HG03060 (cell line): ENCODE measurements around the gene SMPD3.
"Not testable (repeated sequence)": the region's sequence is repeated elsewhere in the genome, so short reads cannot be mapped to it uniquely, and the experiment has no call there.

Experiments
- ATAC-seq: cut with Tn5 transposase; IDR thresholded peaks from one replicate; pipeline ENCODE4 v1.9.1; 2021; ENCODE audit warnings: low read depth, moderate number of reproducible peaks; ENCODE audit not compliant: unreplicated experiment

The SMPD3 gene

GRCh38 chr16:68448360-68448970 lies at the start of gene SMPD3:
Gene SMPD3, minus strand, starts transcription at chr16:68448508. Its CDS starts 76,327 bp downstream, at chr16:68372181.
- ATAC-seq, result peak; percentile 75

GRCh38 chr16:68496689-68497088 lies 48.4 kb upstream of the SMPD3 start:
- ATAC-seq, result no peak

GRCh38 chr16:68494261-68494660 lies 46.0 kb upstream of the SMPD3 start:
- not testable (repeated sequence) for ATAC-seq

GRCh38 chr16:68493412-68494070 lies 45.2 kb upstream of the SMPD3 start:
- no peak for ATAC-seq

- ATAC-seq, result no peak
Observed at GRCh38 chr16:68492543-68493411, 44.5 kb upstream of the SMPD3 start.

- no peak for ATAC-seq
Observed at GRCh38 chr16:68492151-68492542, 43.8 kb upstream of the SMPD3 start.

GRCh38 chr16:68491576-68491950 lies 43.3 kb upstream of the SMPD3 start:
- ATAC-seq, result no peak

GRCh38 chr16:68490829-68491575 lies 42.7 kb upstream of the SMPD3 start:
- ATAC-seq, result no peak

GRCh38 chr16:68490358-68490757 lies 42.0 kb upstream of the SMPD3 start:
- no peak for ATAC-seq

GRCh38 chr16:68488554-68488953 lies 40.2 kb upstream of the SMPD3 start:
- ATAC-seq, result no peak

- ATAC-seq, result no peak
Observed at GRCh38 chr16:68487669-68488068, 39.4 kb upstream of the SMPD3 start.

GRCh38 chr16:68487203-68487514 lies 38.9 kb upstream of the SMPD3 start:
- no peak for ATAC-seq

GRCh38 chr16:68486502-68487202 lies 38.3 kb upstream of the SMPD3 start:
- no peak for ATAC-seq

- no peak for ATAC-seq
Observed at GRCh38 chr16:68481636-68482035, 33.3 kb upstream of the SMPD3 start.

GRCh38 chr16:68480084-68480995 lies 32.0 kb upstream of the SMPD3 start:
- no peak for ATAC-seq

- no peak for ATAC-seq
Observed at GRCh38 chr16:68479271-68479670, 31.0 kb upstream of the SMPD3 start.

GRCh38 chr16:68478526-68479250 lies 30.4 kb upstream of the SMPD3 start:
- no peak for ATAC-seq

- no peak for ATAC-seq
Observed at GRCh38 chr16:68475071-68475470, 26.8 kb upstream of the SMPD3 start.
